Measurements from ENCODE around the gene LAMC3.

LAMC3 gene

DNA sequence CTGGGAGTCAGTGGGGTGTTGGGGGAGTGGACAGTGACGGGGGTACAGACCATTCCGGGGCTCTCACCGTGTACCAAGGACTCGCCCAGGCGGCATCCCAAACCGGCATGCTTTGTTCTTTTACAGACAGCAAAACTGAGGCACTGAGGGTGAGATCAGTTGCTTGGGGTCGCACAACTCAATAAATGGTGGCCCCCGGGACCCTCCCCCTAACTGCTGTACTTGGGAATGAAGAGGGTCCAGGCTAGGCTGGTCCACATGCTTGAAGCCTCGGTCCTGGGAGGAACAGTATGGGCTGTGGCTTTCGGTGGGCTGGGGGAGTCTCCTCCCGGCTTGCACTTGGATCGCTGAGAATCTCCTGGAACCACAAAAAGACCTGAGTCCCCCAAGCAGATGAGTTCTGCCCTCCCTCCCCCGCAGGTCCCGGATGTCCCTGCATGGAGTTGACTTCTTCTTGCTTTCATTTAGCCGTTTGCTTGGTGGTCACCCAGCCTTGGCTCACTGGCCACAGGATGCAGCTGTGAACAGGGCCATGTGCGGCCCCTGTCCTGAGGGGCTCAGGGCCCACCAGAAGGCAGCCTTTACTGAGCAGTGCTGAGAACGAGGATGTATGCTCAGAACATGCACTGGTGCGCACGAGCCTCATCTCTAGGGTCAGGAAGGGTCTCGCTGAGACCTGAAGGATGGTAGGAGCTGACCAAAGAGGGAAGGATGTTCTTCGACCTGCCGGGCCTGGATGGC, 4.2 kb downstream of the LAMC3 start:
- DNase-seq, result no peak

DNA sequence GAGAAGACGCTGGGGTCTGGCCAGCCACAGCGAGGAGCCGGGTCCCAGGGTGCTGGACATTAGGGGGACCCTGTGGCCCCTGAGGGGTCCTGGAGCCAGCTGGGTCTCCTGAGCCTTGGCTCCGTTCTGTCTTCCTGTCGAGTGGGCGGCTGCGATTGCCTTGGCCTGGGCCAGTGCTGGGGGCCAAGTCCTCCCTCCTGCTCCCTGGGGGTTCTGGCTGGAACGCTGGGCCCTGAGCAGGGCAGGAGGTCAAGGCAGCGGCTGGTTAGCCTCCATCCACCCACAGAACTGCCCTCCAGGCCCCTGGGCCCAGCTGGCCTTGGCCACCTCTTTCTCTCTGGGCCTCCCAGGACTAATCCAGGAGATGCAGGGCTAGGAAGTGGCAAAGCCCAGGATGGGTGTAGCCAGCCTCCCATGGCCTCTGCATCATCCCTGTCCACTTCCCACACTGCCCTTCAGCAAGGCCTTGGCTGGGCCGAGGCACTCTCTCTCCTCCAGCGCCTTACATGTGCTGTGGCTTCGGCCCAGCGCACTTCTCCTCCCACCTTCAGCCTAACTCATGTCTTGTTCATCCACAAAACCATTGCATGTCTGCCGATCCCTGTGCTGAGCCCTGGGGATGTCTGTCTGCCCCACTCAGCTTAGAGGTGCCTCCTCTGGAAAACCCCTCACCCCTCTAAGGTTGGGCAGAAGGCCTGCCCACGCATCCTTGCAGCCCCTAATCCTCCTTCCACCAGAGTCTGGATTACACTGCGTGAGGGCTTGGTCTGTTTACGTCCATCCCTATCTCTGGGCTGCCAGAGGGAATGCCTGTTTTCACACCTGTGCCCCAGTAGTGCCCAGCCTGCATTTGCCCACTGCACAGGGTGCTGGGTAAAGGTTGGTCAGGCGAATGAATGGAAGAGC, 5.0 kb downstream of the LAMC3 start:
- no peak for DNase-seq

DNA sequence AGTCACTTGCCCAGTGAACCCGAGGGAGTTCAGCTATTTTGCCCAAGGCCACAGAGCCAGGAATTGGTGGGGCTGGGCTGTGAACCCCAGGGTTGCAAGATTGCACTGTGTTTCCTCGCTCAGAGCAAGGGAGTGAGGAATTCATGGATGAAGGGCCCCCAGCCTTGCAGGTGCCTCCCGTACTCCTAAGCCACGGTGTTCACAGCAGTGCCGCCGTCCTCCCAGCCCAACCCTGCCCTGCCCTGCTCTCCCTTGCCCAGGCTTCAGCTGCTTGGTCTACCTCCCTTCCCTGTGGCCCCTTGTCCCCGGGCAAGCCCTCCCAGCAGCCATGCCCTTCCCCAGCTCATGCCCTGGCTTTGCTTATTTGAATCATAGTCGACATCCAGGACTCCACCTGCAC, 6.1 kb downstream of the LAMC3 start:
- DNase-seq, result no peak

DNA sequence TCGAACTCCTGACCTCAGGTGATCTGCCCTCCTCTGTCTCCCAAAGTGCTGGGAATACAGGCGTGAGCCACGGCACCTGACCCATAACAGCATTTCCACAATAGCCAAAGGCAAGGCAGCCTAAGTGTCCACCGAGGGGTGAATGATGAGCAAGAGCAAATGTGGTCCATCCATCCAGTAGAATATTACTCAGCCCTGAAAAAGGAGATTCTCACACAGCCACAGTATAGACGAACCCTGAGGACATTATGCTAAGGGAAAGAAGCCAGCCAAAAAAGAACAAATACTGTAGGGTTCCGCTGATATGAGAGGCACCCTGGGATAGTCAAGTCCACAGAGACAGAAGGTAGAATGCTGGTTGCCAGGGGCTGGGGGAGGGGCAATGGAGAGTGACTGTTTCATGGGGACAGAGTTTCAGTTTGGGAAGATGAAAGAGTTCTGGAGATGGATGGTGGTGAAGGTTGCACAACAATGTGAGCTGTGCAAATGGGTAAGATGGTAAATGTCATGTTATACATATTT, 7.0 kb downstream of the LAMC3 start:
- DNase-seq, result no peak

DNA sequence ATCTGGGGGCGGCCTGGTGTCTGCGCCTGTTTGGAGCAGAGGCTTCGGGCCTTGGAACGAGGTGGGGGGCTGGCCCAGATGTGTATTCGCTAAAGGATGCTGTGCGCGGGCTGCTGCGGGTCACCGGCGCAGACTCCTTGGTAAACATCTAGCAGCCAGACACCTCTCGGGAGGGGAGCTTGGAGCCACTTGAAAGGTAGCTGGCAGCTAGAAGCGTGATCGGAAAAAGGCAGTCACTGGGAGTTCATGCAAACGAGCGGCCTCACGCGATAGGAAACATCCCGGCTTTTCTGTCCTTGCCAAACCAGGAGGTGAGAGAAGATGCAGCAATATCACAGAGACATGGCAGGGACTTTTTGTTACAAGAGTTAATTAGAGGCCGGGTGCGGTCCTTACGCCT, 8.1 kb downstream of the LAMC3 start:
- DNase-seq, result no peak

DNA sequence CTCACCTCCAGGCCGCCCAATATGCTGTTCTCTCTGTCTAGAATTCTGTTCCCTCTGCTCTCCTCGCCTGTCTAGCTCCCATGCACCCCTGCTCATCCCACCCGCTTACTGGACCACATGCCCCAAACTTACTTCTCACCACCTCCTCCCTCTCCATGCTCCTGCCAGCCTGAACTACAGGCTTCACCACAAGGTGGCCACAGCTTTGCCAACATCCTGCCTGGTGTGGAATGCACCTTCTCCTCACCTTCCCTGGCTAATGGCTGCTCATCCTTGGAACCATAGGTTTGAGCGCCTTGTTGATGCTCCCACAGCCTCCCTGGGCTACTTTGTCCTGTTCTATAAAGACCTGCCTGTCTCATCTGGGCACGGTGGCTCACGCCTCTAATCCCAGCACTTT, 9.6 kb downstream of the LAMC3 start:
- DNase-seq, result no peak

DNA sequence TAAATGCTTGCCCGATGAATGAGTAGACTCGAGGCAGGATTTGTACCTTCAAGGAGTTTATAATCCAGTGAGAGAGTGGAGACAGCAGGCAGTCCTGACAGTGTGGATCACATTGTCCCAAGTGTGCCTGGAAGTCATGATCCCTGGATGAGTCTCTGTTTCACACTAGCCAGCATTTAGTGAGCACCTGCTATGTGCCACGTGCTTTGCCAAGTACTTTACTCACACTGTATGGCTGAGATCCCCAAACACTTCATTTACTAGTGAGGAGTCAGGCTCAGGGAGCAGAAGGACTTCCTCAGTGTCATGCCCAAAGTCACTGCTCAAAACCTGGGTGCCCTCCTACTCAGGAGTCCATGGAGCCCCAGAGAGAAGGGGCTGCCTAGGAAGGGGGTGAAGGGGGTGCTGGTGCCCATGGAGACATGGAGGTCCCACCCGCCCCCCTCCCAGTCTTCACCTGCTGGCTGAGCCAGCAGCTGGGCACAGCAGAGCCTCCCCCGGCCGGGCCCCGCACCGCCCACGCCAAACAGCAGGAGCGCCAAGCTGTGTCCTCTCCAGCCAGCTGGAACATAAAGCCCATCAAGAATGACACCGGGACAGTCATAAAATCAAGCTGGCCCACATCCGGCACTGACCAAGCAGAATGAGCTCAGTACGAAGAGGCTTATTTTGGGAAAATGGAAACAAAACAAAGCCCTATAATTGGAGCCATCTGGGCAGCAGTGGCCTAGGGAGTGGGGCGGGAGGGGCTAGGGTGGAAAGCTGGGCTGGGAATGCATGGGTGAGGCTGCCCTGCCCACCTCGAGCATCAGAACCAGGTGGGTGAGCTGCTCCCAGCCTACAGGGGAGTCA, 10.6 kb downstream of the LAMC3 start:
- DNase-seq, result peak; percentile 34

DNA sequence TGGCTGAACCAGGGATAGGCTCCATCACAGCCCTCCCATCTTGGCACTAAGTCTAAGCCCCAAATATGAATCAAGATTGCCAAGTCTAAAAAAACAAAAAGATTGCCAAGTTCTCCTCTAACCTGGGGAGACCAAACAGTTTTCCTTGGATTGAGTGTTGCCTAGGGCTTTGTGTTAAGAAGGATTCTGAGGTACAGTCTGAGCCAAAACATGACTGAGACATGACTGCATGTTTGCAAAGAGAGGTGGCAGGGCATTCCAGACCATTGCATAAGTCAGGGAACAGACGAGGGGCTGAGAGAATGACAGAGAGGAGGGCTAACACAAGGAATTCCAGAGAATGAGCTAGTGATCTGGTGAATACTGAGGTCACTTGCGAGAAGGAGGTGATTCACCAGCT, 11.4 kb downstream of the LAMC3 start:
- peak; percentile 72 for DNase-seq

DNA sequence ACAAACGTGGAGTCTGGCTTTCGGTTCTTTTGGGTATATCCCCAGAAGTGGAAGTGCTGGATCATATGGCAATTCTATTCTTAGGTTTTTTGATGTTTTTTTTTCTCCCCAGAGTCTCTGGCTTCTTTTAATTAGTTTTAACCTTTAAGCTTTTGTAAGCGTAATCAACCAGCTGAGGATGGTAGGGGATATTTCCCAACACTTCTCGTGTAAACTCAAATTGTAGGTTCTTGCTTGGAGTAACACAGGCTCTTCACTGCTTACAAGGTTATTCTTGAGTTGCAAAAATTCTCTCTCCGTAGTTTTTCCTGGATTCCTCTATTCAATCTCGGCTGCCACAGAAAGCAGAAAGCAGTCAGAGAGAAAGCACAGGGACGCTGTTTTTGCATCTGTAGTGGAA, 11.9 kb downstream of the LAMC3 start:
- no peak for DNase-seq

DNA sequence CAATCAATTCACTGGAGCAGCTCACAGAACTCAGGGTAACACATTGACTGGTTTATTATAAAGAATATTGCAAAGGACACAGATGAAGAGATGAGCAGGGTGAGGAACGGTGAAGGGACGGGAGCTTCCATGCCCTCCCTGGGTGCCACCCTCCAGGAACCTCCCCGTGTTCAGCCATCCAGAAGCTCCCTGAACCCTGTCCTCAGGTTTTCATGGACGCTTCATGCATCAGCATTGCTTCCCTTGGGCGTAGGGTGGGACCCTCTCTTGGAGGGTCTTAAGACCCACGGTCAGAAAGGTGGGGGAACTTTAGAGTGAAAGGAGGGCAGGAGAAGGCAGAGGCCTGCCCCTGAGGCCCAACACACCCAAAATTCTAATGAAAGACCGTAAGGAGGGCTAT, 12.8 kb downstream of the LAMC3 start:
- DNase-seq, result no peak

DNA sequence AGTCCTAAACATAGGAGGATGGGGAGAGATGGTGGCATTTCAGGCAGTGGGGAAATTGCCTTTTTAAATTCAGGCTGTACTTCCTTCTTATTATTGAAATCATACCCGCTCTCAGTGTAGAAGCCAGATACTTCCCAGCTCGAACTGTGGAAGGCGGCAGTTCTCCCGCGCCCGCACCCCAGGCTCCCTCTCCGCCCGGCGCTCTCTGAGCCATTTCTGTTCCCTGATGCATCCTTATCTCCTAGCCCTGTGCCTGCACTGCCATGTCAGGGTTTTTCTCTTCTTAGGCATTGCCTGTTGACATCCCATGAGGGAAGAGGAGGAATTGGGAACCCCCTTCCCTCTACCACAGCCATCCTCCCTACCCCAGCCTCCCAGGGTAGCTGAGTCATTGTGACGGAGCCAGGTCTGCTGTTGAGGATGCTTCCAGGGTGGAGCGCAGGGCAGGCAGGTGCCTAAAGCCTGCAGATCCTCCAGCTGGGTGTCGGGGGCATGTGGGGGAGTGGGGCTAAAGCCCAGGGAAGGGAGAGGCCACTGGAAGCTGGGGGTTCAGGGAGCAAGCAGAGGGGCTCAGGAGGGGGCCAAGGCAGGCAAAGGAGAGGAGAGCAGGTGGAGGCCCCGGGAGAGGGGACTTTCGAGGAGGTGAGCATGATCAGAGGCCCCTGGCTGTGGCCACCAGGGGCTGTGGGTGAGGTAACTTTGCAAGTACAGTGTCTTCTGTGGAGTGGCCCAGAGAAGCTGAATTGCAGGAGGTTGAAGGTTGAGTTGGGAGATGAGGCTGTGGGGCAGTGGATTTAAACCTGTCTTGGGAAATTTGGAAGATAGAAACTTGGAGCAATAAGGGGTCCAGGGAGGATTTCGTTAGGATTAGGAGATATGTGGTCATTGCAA, 16.2 kb downstream of the LAMC3 start:
- DNase-seq, result no peak

DNA sequence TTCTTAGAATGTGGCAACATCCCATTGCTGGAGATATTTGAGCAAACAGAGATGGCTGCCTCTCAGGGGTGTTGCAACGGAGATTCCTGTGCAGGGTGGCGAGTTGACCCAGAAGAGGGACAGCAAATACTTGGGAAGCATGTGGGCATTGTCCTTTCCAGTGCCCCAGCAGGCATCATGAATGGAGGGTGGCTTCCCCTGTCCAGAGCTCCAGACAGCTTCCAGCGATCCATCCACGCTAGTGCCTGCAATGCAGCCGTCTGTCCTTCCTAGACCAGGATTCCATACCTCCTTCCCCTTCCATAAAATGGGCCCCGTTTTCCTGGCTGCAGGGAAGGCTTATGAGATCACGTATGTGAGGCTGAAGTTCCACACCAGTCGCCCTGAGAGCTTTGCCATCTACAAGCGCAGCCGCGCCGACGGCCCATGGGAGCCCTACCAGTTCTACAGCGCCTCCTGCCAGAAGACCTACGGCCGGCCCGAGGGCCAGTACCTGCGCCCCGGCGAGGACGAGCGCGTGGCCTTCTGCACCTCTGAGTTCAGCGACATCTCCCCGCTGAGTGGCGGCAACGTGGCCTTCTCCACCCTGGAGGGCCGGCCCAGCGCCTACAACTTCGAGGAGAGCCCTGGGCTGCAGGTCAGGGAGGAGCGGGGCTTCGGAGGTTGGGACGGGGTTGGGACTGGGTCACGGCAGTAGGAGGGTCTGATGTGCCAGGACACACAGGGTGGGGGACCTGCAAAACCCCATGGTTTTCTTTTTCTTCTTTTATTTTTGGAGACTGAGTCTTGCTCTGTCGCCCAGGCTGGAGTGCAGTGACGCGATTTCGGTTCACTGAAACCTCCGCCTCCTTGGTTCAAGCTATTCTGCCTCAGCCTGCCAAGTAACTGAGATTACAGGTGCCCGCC, 17.2 kb downstream of the LAMC3 start:
- DNase-seq, result no peak

DNA sequence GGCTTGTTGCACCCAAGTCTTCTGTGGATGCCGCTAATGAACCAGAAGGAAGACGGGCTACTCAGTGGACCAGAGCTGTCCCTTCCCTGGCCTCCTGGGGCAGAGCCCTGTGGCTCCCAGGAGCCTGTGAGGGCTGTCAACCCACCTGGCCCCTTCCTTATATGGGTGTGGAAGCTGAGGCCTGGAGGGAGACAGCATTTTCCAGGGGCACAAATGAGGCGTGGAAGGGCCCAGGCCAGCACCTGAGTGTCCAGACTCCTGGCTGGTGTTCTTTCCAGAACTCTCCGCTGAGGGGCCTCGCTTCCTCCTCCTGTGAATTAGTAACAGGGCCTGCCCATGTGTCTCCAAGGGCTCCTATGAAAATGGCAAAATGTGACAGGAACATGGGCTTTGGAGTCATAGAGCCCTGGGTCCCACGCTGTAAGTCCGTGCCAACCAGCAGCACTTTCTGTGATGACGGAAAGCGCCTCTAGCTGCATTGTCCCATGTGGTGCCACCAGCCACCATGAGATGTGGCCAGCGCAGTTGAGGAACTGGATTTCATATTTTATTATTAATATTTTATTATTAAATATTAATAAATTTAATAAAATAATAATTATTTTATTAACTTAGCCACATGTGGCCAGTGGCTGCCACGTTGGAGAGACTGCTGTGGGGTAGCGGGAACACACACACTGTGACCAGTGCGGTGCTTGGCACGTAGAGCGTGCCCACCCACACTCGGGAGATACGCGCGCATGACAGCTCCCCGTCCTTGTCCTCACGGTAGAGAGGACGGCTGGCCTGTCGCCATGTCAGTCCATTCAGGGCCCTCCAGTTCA, 18.3 kb downstream of the LAMC3 start:
- no peak for DNase-seq

DNA sequence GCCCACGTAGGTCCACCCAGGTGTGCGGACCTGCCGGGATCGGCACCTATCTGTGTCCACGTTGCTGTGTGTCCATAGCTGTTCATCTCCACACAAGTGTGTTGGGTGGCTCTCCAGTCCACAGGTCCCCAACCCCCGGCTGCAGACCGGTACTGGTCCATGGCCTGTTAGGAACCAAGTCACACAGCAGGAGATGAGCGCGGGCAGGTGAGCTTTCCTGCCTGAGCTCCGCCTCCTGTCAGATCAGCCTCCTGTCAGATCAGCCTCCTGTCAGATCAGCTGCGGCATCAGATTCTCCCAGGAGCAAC, 18.9 kb downstream of the LAMC3 start:
- DNase-seq, result no peak

DNA sequence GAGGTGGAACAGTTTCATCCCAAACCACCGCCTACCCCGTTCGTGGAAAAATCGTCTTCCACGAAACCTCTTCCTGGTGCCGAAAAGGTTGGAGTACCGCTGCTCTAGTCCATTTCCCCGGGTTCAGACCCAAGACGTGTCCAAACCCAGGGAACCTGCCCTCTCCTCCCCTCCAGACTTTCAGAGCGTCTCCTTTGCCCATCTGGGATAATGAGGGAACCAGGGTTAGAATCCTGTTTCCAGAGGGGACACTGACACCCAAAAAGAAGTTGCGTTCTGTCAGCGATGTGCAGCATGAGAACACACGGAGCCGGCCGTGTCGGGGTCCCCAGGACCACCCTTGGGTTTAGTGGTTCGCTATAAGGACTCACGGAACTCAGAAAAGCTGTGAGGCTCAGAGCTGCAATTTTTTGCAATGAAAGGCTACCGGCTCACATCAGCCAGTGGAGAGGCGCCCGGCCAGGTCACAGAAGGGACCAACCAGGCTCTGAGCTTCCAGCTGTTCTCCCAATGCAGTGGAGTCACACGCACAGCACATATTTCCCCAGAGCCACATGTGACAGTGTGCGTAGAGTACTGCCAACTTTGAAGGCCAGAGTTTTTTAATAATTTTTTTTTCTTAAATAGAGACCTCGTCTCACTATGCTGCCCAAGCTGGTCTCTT, 19.4 kb downstream of the LAMC3 start:
- DNase-seq, result no peak

DNA sequence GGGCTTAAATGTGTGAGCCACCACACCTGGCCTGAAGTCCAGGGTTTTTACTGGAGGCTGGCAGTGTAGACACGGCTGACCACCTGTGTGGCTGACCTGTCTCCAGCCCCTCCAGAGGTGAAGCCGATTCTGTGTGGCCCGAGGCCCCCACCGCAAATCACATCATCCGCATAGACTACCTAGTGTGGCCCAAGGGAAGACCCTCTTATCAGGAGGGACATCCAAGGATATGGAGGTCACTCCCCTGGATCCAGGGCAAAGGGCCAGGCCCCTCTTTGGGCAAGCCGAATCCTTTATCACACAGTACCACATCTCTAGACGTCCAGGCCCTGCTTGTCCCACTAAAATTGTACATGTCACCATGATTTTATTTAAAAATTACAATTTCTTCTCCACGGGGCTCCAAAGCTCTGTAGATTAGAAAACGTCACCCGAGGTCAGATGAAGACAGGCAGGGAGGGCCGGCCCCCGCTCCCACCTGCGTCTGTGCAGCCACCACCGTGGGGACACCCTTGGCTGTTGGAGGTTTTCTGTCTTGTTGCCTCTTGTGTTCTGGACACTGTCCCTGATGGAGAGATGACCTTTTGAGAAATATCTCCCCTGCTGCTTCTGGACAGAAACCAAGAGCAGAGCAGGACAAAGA, 20.1 kb downstream of the LAMC3 start:
- no peak for DNase-seq

DNA sequence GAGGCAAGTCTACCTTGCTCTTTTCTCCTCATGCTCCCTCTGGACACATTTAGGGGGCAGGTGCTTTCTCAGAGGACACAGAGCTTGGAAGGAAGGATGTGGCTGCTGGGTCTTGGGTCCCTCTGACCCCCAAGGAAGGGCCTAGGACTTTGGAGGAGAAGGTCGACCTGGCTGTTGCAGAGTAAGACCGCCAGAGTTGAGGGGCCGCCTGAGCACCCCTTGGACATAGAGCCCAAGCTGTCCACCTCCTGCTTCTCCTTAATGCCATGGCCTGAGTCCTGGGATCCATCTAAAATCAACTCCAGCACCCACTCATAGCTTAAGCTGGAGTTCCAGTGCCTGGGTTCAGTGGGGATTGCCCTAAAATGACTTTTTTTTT, 20.6 kb downstream of the LAMC3 start:
- no peak for DNase-seq

DNA sequence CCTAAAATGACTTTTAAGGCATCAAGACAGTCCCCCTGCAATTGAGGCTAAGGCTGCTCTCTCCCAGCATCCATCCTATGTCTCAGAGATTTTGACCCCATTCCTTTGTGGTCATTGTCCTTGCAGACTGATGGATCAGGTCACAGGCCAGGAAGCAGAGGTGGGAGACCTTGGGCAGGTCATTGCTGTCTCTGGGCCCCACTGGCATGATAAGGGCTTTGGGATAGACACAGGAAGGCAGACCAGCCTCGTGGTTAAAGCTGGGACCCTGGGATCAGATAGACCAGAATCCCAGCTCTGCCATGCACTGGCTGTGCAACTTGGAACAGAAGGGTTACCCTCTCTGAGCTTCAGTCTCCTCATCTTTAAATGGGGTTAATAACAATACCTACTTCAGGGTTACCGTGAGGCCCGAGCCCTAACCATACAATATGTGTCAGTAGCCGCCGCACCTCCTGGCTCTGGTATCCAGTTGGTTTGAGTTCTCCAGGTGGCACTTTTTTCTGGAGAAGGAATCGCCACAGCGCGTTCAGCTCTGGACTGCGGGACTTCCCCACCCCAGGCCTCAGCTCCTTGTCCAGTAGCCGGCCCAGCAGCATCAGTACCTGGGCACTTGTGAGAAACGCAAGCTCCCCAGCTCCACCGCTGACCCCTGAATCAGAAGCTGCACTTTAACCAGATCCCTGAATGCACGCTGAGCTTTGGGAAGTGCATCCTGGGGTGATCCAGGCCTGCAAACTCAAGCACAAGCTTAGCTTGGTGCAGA, 21.4 kb downstream of the LAMC3 start:
- no peak for DNase-seq

All from HCEC 1CT (cell line).